Inferior parietal cortex (tissue), 1 donor: ENCODE results near the gene COQ10B.
"Not testable (repeated sequence)": the region's sequence is repeated elsewhere in the genome, so short reads cannot be mapped to it uniquely, and the experiment has no call there.

Source experiments
- DNase-seq: peaks from one replicate; pipeline ENCODE4 v3.0.0-alpha.2; 2016; ENCODE audit errors: extremely low spot score

Gene COQ10B

GRCh38 chr2:197450935-197451358 is 2.4 kb upstream of the COQ10B start:
- DNase-seq, result not testable (repeated sequence)

- DNase-seq, result no peak
Measured at GRCh38 chr2:197452754-197453122, 614 bp upstream of the COQ10B start.

GRCh38 chr2:197453914-197454398 is 604 bp downstream of the COQ10B start:
- no peak for DNase-seq

GRCh38 chr2:197454923-197455322 is 1.6 kb downstream of the COQ10B start:
- DNase-seq, result no peak

GRCh38 chr2:197455428-197455827 is 2.1 kb downstream of the COQ10B start:
- DNase-seq, result no peak

- DNase-seq, result no peak
Measured at GRCh38 chr2:197460649-197461048, 7.3 kb downstream of the COQ10B start.

- no peak for DNase-seq
Measured at GRCh38 chr2:197461057-197461456, 7.7 kb downstream of the COQ10B start.

- DNase-seq, result no peak
Measured at GRCh38 chr2:197464175-197464574, 10.8 kb downstream of the COQ10B start.

- DNase-seq, result no peak
Measured at GRCh38 chr2:197472166-197472565, 18.8 kb downstream of the COQ10B start.

- DNase-seq, result no peak
Measured at GRCh38 chr2:197477797-197478196, 24.4 kb downstream of the COQ10B start.

GRCh38 chr2:197480165-197481036 is 27.0 kb downstream of the COQ10B start:
- DNase-seq, result no peak

- DNase-seq, result not testable (repeated sequence)
Measured at GRCh38 chr2:197484248-197484647, 30.9 kb downstream of the COQ10B start.

GRCh38 chr2:197486175-197486574 is 32.8 kb downstream of the COQ10B start:
- no peak for DNase-seq

GRCh38 chr2:197487385-197487784 is 34.0 kb downstream of the COQ10B start:
- DNase-seq, result no peak

GRCh38 chr2:197495433-197496134 is 42.2 kb downstream of the COQ10B start:
- DNase-seq, result no peak

- no peak for DNase-seq
Measured at GRCh38 chr2:197496695-197497094, 43.3 kb downstream of the COQ10B start.

GRCh38 chr2:197497326-197497725 is 44.0 kb downstream of the COQ10B start:
- DNase-seq, result no peak

- no peak for DNase-seq
Measured at GRCh38 chr2:197498235-197498936, 45.0 kb downstream of the COQ10B start.

GRCh38 chr2:197498937-197499593 is 45.7 kb downstream of the COQ10B start:
- peak; percentile 31 for DNase-seq

GRCh38 chr2:197499594-197500502 is 46.5 kb downstream of the COQ10B start, which contains the start of the genes HSPD1 and HSPE1:
TSS of gene HSPD1 (minus strand) at chr2:197499840. CDS start at chr2:197498848, 992 bp downstream.
TSS of gene HSPE1 (plus strand) at chr2:197500379. CDS start at chr2:197500437, 58 bp downstream.
- peak; percentile 100 for DNase-seq
